Stimulated activated CD4-positive, alpha-beta T cell treated with anti-CD3 and anti-CD28 coated beads, Interleukin-12 subunit alpha, Interleukin-12 subunit beta, amount 100 ng/mL, for 24 hours (primary cell): ENCODE results near the gene SUGCT.
"Not testable (repeated sequence)": the region's sequence is repeated elsewhere in the genome, so short reads cannot be mapped to it uniquely, and the experiment has no call there.

Experiments
- DNase-seq, 2 experiments: peaks; one replicate each; pipeline ENCODE4 v3.0.0-alpha.2; 2020; ENCODE audit warnings: low read depth in 2 of 2

Gene SUGCT

GRCh38 chr7:40612298-40612697 lies 477.5 kb downstream of the SUGCT start:
- DNase-seq = no peak

- DNase-seq = no peak
These were observed 484.8 kb downstream of the SUGCT start for GRCh38 chr7:40619647-40620046.

DNA sequence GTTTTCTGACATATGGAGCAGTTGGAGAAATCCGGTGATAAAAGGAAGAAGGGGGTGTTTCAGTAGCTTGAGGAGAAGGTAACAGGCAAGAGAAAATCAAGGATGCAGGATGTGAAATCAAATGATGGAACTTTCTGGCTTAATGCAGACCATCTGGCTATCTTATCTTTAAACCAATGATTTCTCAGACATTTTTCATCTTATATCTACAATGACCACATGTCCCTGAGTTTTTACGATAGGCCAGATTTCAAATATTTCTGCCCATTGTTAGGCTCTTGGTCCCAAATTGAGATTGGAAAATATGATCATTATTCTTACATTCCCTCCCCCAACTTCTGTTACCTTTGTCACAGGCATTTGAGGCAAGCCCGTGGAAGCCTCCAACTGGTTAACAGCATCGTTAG lies 486.8 kb downstream of the SUGCT start:
- DNase-seq = no peak

DNA sequence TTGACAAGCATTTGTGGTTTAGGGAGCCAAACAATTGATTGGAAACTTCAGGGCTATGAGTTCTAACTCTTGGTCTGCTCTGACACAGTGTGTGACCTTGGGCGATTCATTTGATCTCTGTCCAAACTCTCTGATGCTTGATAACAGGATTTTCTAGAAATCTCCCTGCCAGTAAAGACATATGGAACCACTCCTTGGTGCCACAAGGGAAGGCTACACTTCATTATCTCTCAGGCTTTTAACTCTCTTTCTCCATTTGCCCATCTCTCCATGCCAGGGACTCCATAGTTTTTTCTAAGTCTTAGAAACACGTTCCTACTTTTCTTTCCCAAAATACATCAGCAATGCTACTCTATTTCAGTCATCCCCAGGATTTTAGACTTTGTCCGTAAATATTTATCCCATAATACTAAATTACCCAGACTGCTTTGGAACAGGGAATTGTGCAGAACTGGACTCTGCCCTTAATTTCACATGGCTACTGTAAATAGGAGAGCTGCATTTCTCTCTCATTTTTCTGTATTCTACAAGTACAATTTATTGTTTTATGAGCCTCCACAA lies 488.2 kb downstream of the SUGCT start:
- no peak for DNase-seq

DNA sequence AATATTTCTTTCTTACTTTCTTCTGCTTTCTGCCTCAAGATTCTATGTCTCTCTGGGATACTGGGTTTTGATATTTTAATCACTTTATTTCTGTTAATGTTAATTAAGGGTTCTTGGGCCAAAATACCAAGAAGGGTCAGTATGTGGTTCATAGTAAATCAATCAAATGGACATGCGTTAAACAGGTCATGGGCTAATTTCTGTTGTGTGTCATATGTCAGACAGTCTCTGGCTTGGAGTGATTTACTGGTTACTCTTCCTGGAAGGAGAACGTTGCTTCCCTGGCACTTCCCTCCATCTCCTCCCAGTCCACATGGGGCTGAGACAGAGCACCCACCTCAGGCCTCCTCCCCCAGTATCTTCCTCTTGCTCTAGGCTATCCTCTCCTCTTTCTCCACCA lies 489.1 kb downstream of the SUGCT start:
- no peak for DNase-seq

GRCh38 chr7:40627361-40627760 lies 492.6 kb downstream of the SUGCT start:
- not testable (repeated sequence) for DNase-seq

DNA sequence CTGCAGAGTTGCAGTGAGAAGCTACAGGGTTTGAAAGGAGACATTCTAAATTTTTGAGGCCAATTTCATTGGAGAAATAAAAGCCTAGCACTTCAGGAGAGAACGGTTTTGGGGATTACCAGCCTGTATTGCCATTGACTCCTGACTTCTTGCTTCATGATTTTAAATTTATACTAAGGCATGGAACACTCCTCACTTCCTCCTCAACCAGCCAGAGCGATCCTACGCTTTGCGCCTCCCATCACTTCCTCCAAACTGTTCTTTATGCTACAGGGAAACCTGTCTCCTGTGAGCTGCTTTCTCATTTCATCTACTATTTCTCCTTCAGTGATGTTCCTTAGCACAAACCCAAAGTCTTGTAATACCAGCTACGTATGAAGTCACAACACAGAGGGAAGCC lies 495.1 kb downstream of the SUGCT start:
- no peak for DNase-seq

DNA sequence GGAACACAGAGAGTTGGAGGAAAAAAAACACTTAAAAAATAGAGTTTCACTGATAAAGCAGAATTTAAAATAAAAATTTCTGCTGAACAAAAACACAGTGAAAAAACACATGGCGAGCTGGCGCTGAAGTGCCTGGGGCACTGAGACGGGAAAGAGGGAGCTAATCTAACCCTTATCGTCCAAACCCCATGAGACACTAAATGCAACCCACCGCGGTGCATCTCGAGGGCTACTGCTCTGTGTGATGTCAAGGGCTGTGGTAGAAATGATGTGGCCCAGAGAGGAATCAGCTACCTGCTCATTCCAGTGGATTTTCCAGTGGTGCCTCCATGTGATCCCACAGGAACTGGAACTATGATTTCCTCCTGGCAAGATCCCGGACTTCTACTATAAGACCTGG lies 499.3 kb downstream of the SUGCT start:
- no peak for DNase-seq

DNA sequence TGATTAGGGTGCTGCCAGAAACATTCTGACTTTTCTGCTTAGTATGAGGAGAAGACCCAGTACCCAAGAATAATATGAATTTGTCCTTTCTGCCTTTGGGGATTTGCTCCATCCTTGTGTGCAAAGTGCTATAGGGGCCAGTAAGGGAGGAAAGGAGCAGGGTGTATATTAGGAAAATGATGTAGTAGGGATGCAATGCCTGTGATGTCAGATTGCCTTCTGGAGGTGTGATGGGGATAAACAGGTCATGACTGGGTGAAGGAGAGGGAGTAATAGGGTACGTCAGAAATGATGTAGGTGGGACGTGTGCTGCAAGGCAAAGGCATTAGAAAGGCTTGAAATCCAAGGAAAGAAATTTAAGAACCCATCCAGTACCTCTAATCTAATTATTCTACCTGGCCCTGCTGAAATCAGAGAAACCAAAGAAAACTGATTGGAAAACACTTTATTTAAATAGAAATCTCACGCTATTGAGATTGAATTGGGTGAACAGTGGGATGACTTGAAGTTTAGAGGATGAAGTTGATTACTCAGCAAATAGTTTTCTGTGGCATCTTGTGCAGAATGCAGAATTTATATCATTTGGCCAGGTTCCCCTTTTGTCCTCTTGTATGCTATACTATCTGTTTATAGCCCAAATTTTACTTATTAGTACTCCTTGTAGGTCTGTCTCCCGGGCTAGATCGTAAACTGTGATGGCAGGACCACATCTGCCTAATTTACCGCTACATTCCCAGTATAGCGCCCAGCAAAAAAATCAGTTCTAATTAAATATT lies 503.9 kb downstream of the SUGCT start:
- no peak for DNase-seq

DNA sequence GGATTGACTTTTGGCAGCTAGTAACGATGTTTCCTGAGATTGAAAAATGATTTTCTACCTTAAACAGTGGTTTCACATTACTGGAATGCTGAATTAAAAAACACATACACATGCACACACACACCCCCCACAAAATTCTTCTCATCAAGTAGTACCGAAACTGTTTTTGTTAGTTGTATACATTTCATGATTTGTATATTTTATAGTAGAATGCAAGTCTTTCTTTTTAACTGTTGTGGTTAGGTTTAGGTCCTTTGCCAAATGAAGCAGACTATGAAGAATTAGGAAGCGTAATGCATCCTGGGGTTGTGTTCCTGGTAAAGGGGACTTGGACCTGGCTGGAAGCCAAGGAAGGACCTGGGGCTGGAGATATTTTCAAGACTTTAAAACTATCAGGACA lies 505.8 kb downstream of the SUGCT start:
- no peak for DNase-seq

GRCh38 chr7:40641701-40642100 lies 506.9 kb downstream of the SUGCT start:
- no peak for DNase-seq

DNA sequence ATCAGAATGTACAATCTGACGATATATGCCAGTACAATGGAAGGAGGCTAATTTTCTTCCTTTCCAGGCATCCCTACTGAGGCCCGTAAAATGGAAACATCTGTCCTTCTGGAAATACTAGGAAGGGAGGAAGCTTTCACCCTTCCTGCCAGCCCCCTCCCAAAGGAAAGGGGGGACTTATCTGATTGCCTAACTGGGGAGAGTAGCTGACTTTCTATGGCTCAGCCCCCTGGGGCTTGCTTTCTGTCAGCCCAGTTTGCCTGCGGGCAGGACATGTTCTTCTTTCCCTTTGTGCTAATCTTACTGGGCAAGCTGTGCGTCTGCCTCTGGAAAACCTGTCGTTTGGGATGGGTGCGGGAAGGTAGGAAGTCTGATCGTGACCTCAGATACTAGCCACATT lies 508.9 kb downstream of the SUGCT start:
- DNase-seq = no peak

DNA sequence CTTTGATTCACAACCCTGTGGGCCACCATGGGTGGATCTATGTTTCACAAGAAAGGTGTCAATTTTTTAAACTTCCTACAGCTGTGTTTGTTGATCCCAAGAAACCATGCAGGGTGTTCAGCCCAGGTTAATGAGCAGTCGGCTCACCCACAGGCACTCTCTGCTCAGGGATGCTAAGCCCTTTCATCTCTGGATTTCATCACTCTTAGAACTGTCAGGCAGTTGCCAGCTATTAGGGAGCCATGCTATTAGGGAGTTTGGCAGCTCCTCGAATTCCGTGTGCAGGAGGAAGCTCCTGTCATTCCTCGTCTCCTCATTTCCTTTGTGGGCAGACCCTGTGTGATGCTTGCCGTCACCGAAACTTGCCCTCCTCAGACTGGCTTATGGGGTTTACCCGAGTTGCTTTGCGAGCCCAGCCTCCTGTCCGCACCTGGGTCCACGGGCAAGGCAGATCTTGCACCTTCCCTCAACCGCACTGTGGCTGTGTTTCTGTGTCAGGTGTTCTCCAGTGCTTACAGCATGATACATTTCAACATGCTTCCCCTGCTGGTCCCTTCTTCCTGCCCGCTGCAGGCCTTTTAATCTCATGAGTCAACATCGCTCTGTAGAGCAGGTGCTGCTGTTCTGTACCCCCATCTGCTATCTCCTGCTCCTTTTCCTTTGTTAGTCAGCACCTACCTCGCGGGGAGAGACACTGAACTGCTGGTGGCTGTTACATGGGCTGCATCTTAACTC lies 509.8 kb downstream of the SUGCT start:
- DNase-seq = no peak

- DNase-seq = no peak
These were observed 510.4 kb downstream of the SUGCT start for GRCh38 chr7:40645197-40645596.

- no peak for DNase-seq
These were observed 511.9 kb downstream of the SUGCT start for GRCh38 chr7:40646717-40647116.

DNA sequence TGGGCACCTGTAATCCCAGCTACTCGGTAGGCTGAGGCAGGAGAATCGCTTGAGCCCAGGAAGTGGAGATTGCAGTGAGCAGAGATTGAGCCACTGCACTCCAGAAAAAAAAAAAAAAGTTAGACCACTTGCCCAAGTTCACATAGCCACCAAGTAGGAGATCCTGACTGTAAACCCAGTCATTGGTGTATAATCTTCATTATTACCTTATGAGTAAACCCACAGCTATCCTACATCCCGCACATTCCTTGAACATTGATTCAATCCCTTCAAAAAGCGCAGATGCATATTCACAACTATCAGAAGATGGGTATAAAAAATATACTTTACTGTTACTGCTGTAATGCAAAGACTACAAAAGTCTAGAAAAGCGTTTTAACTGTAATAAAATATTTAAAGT lies 512.9 kb downstream of the SUGCT start:
- DNase-seq = no peak

GRCh38 chr7:40649247-40649646 lies 514.4 kb downstream of the SUGCT start:
- DNase-seq = no peak

DNA sequence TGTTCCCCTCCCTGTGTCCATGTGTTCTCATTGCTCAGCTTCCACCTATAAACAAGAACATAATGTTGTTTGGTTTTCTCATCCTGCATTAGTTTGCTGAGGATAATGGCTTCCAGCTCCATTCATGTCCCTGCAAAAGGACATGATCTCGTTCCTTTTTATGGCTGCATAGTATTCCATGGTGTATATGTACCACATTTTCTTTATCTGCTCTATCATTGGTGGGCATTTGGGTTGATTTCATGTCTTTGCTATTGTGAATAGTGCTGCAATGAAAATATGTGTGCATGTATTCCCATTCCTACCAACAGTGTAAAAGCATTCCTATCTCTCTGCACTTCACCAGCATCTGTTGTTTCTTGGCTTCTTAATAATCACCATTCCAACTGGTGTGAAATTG lies 516.1 kb downstream of the SUGCT start:
- not testable (repeated sequence) for DNase-seq

DNA sequence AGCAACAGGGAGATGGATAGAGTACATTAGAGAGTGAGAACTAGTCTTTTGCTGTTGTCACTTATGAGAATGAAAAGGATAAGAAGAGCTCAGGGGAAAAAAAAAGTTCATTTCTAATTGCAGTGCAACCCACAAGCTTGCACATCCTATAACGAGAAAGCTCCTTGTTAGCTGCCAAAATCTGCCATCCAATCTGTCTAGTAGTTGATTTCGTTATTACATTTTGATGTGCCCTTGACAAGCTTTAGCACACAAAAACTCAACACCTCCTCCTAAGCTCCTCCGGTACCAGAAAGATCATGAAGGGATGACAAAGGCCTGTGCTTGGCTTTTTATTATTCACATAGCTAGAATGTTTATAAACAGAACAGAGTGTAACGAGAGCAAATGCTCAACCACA lies 519.4 kb downstream of the SUGCT start:
- no peak for DNase-seq

- no peak for DNase-seq
These were observed 520.6 kb downstream of the SUGCT start for GRCh38 chr7:40655426-40655825.

DNA sequence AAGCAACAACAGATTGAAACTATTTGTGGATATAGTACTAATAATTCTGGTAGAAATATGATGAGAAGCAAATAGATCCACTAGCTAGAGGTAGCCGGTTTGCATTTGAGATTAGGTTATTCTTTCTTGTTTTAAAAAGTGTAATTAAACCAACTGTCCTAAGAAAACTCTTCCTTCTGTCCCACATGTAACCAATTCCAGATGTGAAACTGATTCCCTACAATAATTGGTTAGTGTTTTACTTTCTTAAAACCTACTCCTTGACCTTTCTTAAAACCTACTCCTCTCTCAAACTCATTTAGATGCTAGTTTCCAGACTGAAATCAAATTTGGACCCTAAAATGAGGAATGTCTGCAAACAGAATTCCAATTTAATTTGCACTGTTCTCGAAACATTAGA lies 521.5 kb downstream of the SUGCT start:
- DNase-seq = no peak

DNA sequence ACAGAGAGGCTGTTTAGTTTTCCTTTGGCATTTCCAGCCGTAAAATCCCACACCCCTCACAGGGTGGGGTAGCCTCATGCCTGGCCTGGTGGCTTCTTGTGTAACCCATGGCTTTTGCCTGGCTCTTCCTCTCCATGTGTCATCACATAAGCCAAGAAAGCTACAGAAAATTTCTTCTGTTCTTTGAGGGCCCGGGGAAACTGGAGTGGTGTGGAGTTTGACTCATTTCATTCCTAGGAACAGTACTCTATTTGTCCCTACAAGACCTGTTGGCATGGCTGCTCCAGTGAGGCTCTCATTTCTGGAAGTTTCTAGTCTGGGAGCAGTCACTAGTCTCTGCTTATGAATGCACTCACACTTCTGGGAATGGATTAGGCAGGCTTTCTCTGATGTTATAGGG lies 523.9 kb downstream of the SUGCT start:
- DNase-seq = no peak

GRCh38 chr7:40659231-40659630 lies 524.4 kb downstream of the SUGCT start:
- DNase-seq = no peak
